Heart left ventricle (tissue), 16 donors: ENCODE measurements around the gene FAM20B. TPM values are rescaled to one million over a fixed set of nuclear protein-coding genes. Genes with fewer than 3 reads are reported as not detected.

Source experiments
- ATAC-seq, 4 donors: fragments of 200-7000 bp; cut with Tn5 transposase; one replicate each; pipeline ENCODE4 v1.9.1; 2020 to 2022; ENCODE audit warnings: moderate library complexity in 4 of 4, mild to moderate bottlenecking in 3 of 4, moderate number of reproducible peaks in 1 of 4
- DNase-seq, 5 donors: peaks; one replicate each; pipeline ENCODE4 v3.0.0-alpha.2; 2020
- H3K27ac ChIP-seq, 12 donors: fragments of 200-600 bp; sonication (generic) in 4 of 12; one replicate each; pipeline versions ENCODE4 v1.5.0 to v1.8.0; 2016 to 2022; ENCODE audit warnings: mild to moderate bottlenecking in 2 of 12
- H3K27me3 ChIP-seq, 9 donors: fragments of 200-600 bp; sonication (generic) in 2 of 9; one replicate each; pipeline versions ENCODE4 v1.5.1 to v1.8.0; 2016 to 2022; ENCODE audit warnings: mild to moderate bottlenecking in 3 of 9
- H3K36me3 ChIP-seq, 9 donors: fragments of 200-600 bp; sonication (generic) in 2 of 9; one replicate each; pipeline versions ENCODE4 v1.5.0 to v1.8.0; 2018 to 2022; ENCODE audit warnings: mild to moderate bottlenecking in 2 of 9
- H3K4me1 ChIP-seq, 12 donors: fragments of 200-600 bp; sonication (generic) in 4 of 12; one replicate each; pipeline versions ENCODE4 v1.5.0 to v1.8.0; 2016 to 2022; ENCODE audit warnings: mild to moderate bottlenecking in 3 of 12
- H3K4me3 ChIP-seq, 12 donors: fragments of 200-600 bp; sonication (generic) in 4 of 12; one replicate each; pipeline versions ENCODE4 v1.5.0 to v1.8.0; 2017 to 2022; ENCODE audit warnings: mild to moderate bottlenecking in 9 of 12, moderate library complexity in 4 of 12
- H3K9me3 ChIP-seq, 12 donors: fragments of 200-600 bp; sonication (generic) in 4 of 12; one replicate each; pipeline versions ENCODE4 v1.5.0 to v1.8.0; 2016 to 2022; ENCODE audit warnings: mild to moderate bottlenecking in 1 of 12
- CTCF ChIP-seq, 12 donors: fragments of 200-600 bp; sonication (generic) in 4 of 12; IDR thresholded peaks; one replicate each; pipeline versions ENCODE4 v1.5.0 to v1.8.0; 2018 to 2022; ENCODE audit warnings: antibody characterized with exemption in 12 of 12, mild to moderate bottlenecking in 5 of 12
- POLR2A ChIP-seq, 2 donors: fragments of 450-650 bp; IDR thresholded peaks; one replicate each; pipeline ENCODE4 v1.6.1; 2017; ENCODE audit warnings: antibody characterized with exemption in 2 of 2, mild to moderate bottlenecking in 2 of 2, moderate library complexity in 2 of 2
- WGBS, 4 donors: extraction: QIAGEN DNeasy Blood & Tissue Kit in 2 of 4; methylation state at CpG; one replicate each; pipeline versions ENCODE4 v1.1.5 to v1.1.7; 2013 to 2018; 5-methylcytosine and 5-hydroxymethylcytosine counted together
- intact Hi-C, 10 donors: fragments of 100-400 bp; cut with DNase I; formaldehyde crosslinking; loops; one replicate each; pipeline versions ENCODE4 v1.11.1 to v1.14.2; 2022
- polyA plus RNA-seq, 2 donors: library from polyadenylated mRNA; stranded (reverse); fragments of 200-250 nt; gene quantifications; one replicate each; pipeline ENCODE4 v1.2.3, GENCODE V29; 2013
- total RNA-seq, 9 donors: library from RNA; depleted of rRNA in 2 of 9; stranded (reverse); fragments of >200 nt in 2 of 9; fragmentation: NEBNext Ultra II Directional in 3 of 9; extraction: Animal tissue kit (Norgen Biotek cat#: 25700) in 3 of 9; gene quantifications; one replicate each; pipeline versions ENCODE4 v1.1.0 to v1.2.4, GENCODE V29; 2016 to 2023
- donor health status: ischemic (EF 13 %, LVEDD 7.1; RV severe dilation, severe dysfunction).
- donor health status: healthy with polysubstance abuse.
- donor health status: DM: no; HTN: yes; CAD: no.
- donor health status: DM: no; HTN: no; CAD: no.
- donor health status: ischemic (EF 25% LVEDD 6.9; RV normal size, moderate dysfunction).
- donor health status: ischemic (EF 25% LVEDD 5.7; RV mildly dilated, moderate dysfunction).
- donor health status: healthy.
- donor health status: DM: yes; HTN: yes; CAD: no.
- donor health status: ischemic (EF 35%, LVEDD 5.7; RV mildly dilated, moderate dysfunction).
- donor health status: nonischemic (EF 11% LVEDD 7.7; RV severe dilation, severe dysfunction).
- donor health status: DM: yes; HTN: yes; CAD: no.
- donor health status: PGD.
- donor health status: ischemic (EF 29% LVEDD 5.4; RV normal size, mild dysfunction).
- donor health status: nonischemic (EF 23%, LVEDD 6.1; RV moderate dilation, normal function).

FAM20B gene
- total and polyA plus RNA-seq, 11 donors = 13.8 to 70.1 (median 52.6) TPM

GRCh38 chr1:179015396-179015795 lies 10.3 kb upstream of the FAM20B start:
- 94 to 97% (median 95%) methylated on average over 2 of the region's 2 CpGs for WGBS, 4 donors
- H3K4me3 ChIP-seq = no peak overlapping the region
- H3K9me3 ChIP-seq = no peaks in the 10 kb centered on the region
- intact Hi-C loops = no loop called here
- H3K4me1 ChIP-seq = peaks cover 0 to 22% (median 11%) of the 10 kb centered on the region in 12 donors
- H3K27me3 ChIP-seq = no peaks in the 10 kb centered on the region
- no peak for ATAC-seq
- no peak for DNase-seq
- TF ChIP-seq POLR2A (IDR thresholded peaks at IDR 0.05) (no peak), CTCF (IDR thresholded peaks at IDR 0.05) (no peak)
- no peaks in the 10 kb centered on the region for H3K36me3 ChIP-seq
- no peak overlapping the region for H3K27ac ChIP-seq

- intact Hi-C loops = no loop called here
- Histone ChIP-seq H3K36me3 (no peaks in the 10 kb centered on the region), H3K9me3 (no peaks in the 10 kb centered on the region), H3K4me3 (no peak overlapping the region), H3K4me1 (peaks cover 0 to 24% (median 11%) of the 10 kb centered on the region in 12 donors), H3K27me3 (no peaks in the 10 kb centered on the region), H3K27ac (peak overlapping the region in 7 of 12 donors; percentile 2 to 48 (median 33))
- TF ChIP-seq CTCF (IDR thresholded peaks at IDR 0.05) = no peak
- no peak for TF ChIP-seq POLR2A (IDR thresholded peaks at IDR 0.05)
- DNase-seq (peak; percentile 73 to 88 (median 87)), ATAC-seq (peak; percentile 53 to 89 (median 86))
- whole genome bisulfite sequencing, 4 donors = 29 to 52% (median 38%) methylated on average over 3 to 5 of the region's 5 CpGs
Measured at GRCh38 chr1:179016706-179017382, 8.8 kb upstream of the FAM20B start.

- WGBS, 4 donors = 36 to 50% (median 44%) methylated on average over 3 of the region's 3 CpGs
- intact Hi-C loops = no loop called here
- TF ChIP-seq POLR2A (IDR thresholded peaks at IDR 0.05) = no peak
- no peak for TF ChIP-seq CTCF (IDR thresholded peaks at IDR 0.05)
- H3K27me3 ChIP-seq = no peaks in the 10 kb centered on the region
- peak in 1 of 4 donors; percentile 23 for ATAC-seq
- H3K9me3 ChIP-seq = no peaks in the 10 kb centered on the region
- H3K27ac ChIP-seq = peak overlapping the region in 6 of 12 donors; percentile 2 to 48 (median 35)
- no peaks in the 10 kb centered on the region for H3K36me3 ChIP-seq
- H3K4me3 ChIP-seq = no peak overlapping the region
- DNase-seq = no peak
- peaks cover 0 to 27% (median 11%) of the 10 kb centered on the region in 12 donors for H3K4me1 ChIP-seq
Measured at GRCh38 chr1:179017383-179018326, 8.0 kb upstream of the FAM20B start.

- DNase-seq = peak in 1 of 5 donors; percentile 47
- intact Hi-C loops = no loop called here
- no peak for ATAC-seq
- peak overlapping the region in 5 of 12 donors; percentile 14 to 25 (median 15) for H3K4me3 ChIP-seq
- H3K27me3 ChIP-seq = no peaks in the 10 kb centered on the region
- H3K36me3 ChIP-seq = no peaks in the 10 kb centered on the region
- 29 to 38% (median 35%) methylated on average over 6 of the region's 6 CpGs for WGBS, 4 donors
- TF ChIP-seq CTCF (IDR thresholded peaks at IDR 0.05) (no peak), POLR2A (IDR thresholded peaks at IDR 0.05) (no peak)
- peak overlapping the region in 1 of 12 donors; percentile 9 for H3K27ac ChIP-seq
- no peaks in the 10 kb centered on the region for H3K9me3 ChIP-seq
- H3K4me1 ChIP-seq = peaks cover 0 to 28% (median 12%) of the 10 kb centered on the region in 12 donors
Measured at GRCh38 chr1:179021873-179022272, 3.8 kb upstream of the FAM20B start.
